Naive thymus-derived CD4-positive, alpha-beta T cell (primary cell): Measurements from ENCODE around the gene KCNK10. TPM values are rescaled to one million over a fixed set of nuclear protein-coding genes. Genes with fewer than 3 reads are reported as not detected.
A peak's percentile ranks its signal among the peaks of the same experiment; 100 is the strongest.

Source experiments
- ATAC-seq: fragments of 150-1000 bp; cut with Tn5 transposase; 2 replicates; pipeline ENCODE4 v1.10.0; 2021; ENCODE audit warnings: mild to moderate bottlenecking, moderate library complexity
- CTCF ChIA-PET: fragments of 350-600 bp; sonication (Branson Sonifier 250); formaldehyde crosslinking; loops from one replicate; lab custom pipeline; 2021; ENCODE audit warnings: antibody characterized with exemption; lab: Charles Lee
- POLR2A ChIA-PET: fragments of 350-600 bp; sonication (Branson Sonifier 250); formaldehyde crosslinking; loops from one replicate; lab custom pipeline; 2021; ENCODE audit warnings: antibody characterized with exemption, inconsistent platforms; lab: Charles Lee
- DNase-seq, 9 donors: peaks; one replicate each; pipeline versions ENCODE4 v3.0.0 to v3.0.0-alpha.2; 2020 to 2022; ENCODE audit warnings: mixed read lengths in 1 of 9
- H3K27ac ChIP-seq: one replicate; pipeline ENCODE4 v1.7.0; 2013; ENCODE audit warnings: mild to moderate bottlenecking, low read depth, low read length, moderate library complexity
- H3K27me3 ChIP-seq, 2 donors: one replicate each; pipeline ENCODE4 v1.7.0; 2013; ENCODE audit warnings: low read length in 2 of 2, mild to moderate bottlenecking in 2 of 2, moderate library complexity in 2 of 2; ENCODE audit not compliant: control insufficient read depth in 2 of 2, insufficient read depth in 2 of 2
- H3K36me3 ChIP-seq, 3 experiments: 1 replicate in 2 of 3; 2 replicates in 1 of 3; pipeline ENCODE4 v1.7.0; 2013; ENCODE audit warnings: low read length in 3 of 3, mild to moderate bottlenecking in 3 of 3, moderate library complexity in 1 of 3; ENCODE audit not compliant: insufficient read depth in 3 of 3, control insufficient read depth in 2 of 3
- H3K4me1 ChIP-seq, 2 donors: one replicate each; pipeline ENCODE4 v1.7.0; 2013; ENCODE audit warnings: low read length in 2 of 2, mild to moderate bottlenecking in 2 of 2, moderate library complexity in 1 of 2; ENCODE audit not compliant: control insufficient read depth in 2 of 2, insufficient read depth in 2 of 2
- H3K4me3 ChIP-seq: 2 replicates; pipeline ENCODE4 v1.7.0; 2013; ENCODE audit warnings: mild to moderate bottlenecking, low read length
- H3K9me3 ChIP-seq, 3 experiments: 1 replicate in 2 of 3; 2 replicates in 1 of 3; pipeline ENCODE4 v1.7.0; 2013; ENCODE audit warnings: low read length in 3 of 3; ENCODE audit not compliant: control insufficient read depth in 2 of 3
- H3K27ac Mint-ChIP-seq, 9 donors: one replicate each; pipeline ENCODE4 v1.8.0; 2020 to 2022; ENCODE audit warnings: mixed read lengths in 9 of 9, mild to moderate bottlenecking in 8 of 9, moderate library complexity in 5 of 9, inconsistent platforms in 2 of 9
- H3K27me3 Mint-ChIP-seq, 5 donors: one replicate each; pipeline ENCODE4 v1.8.0; 2021 to 2022; ENCODE audit warnings: mixed read lengths in 5 of 5, mild to moderate bottlenecking in 1 of 5
- H3K36me3 Mint-ChIP-seq, 5 donors: one replicate each; pipeline ENCODE4 v1.8.0; 2020 to 2022; ENCODE audit warnings: mixed read lengths in 5 of 5, mild to moderate bottlenecking in 3 of 5, inconsistent platforms in 1 of 5
- H3K4me1 Mint-ChIP-seq, 7 donors: one replicate each; pipeline ENCODE4 v1.8.0; 2020 to 2022; ENCODE audit warnings: mixed read lengths in 7 of 7, mild to moderate bottlenecking in 3 of 7, inconsistent platforms in 1 of 7
- H3K4me3 Mint-ChIP-seq, 10 donors: one replicate each; pipeline ENCODE4 v1.8.0; 2020 to 2022; ENCODE audit warnings: mild to moderate bottlenecking in 10 of 10, mixed read lengths in 10 of 10, moderate library complexity in 6 of 10, inconsistent platforms in 2 of 10
- H3K9me3 Mint-ChIP-seq, 11 donors: one replicate each; pipeline ENCODE4 v1.8.0; 2020 to 2022; ENCODE audit warnings: mixed read lengths in 11 of 11, mild to moderate bottlenecking in 4 of 11, inconsistent platforms in 1 of 11, moderate library complexity in 1 of 11
- intact Hi-C, 2 donors: fragments of 100-400 bp; cut with micrococcal nuclease; formaldehyde crosslinking; loops; one replicate each; pipeline ENCODE4 v1.15.1; 2023
- polyA plus RNA-seq, 2 donors: library from polyadenylated mRNA; unstranded; fragments of 300-500 nt; fragmentation: Illumina TruSeq; gene quantifications; one replicate each; pipeline ENCODE4 v1.2.3, GENCODE V29; 2021
- total RNA-seq, 6 experiments: library from RNA in 5 of 6; stranded (reverse) in 5 of 6; gene quantifications; 1 replicate in 5 of 6; 2 replicates in 1 of 6; pipeline ENCODE4 v1.2.3 and lab custom pipeline; 2021 to 2026

KCNK10 gene
- total and polyA plus RNA-seq, 7 experiments from 2014 or later = 0.10 to 0.21 TPM; not detected in 5

GRCh38 chr14:88299865-88300530, 23.1 kb downstream of the KCNK10 start:
- H3K9me3 Mint-ChIP-seq = peaks cover 0 to 10% (median 0%) of the 10 kb centered on the region in 11 donors

DNA sequence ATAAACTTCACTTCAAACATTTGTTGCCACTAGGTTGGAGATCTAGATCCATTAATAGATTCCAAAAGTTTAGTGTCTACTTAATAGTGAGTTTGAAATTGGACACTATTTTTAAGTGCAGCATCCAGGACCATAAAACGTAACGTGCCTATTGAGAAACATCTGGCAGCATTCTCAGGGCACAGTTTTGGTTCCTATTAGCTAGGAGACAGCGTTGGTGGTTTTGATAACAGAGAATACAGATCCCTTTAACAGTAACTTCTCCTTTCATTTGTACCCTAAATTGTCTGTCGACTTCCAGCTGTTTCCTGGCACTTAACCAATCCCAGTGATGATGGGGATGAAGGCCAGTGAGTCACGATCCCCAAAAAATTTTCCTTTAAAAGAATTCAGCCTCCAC, 25.8 kb downstream of the KCNK10 start:
- no peak overlapping the region for H3K4me3 ChIP-seq
- Mint-ChIP-seq H3K27ac (no peak overlapping the region), H3K36me3 (no peaks in the 10 kb centered on the region), H3K27me3 (peaks cover 6 to 48% (median 45%) of the 10 kb centered on the region in 5 donors), H3K4me3 (no peak overlapping the region), H3K4me1 (peaks cover 0 to 8% (median 4%) of the 10 kb centered on the region in 7 donors), H3K9me3 (peaks cover 0 to 10% (median 0%) of the 10 kb centered on the region in 11 donors)
- H3K27ac ChIP-seq = no peak overlapping the region
- H3K4me1 ChIP-seq = no peaks in the 10 kb centered on the region
- no peaks in the 10 kb centered on the region for H3K9me3 ChIP-seq
- no peak for DNase-seq
- intact Hi-C loops = no loop called here
- no peak for ATAC-seq
- H3K27me3 ChIP-seq = no peaks in the 10 kb centered on the region
- H3K36me3 ChIP-seq = no peaks in the 10 kb centered on the region
- ChIA-PET POLR2A (interaction anchor here (0.6 kb wide), 1 partner anchor 280 kb away, joined by 3 read pairs; no protein-coding TSS in a partner anchor), CTCF (no interaction called here)

More at GRCh38 chr14:88299865-88300530, 23.1 kb downstream of the KCNK10 start:
- CTCF ChIA-PET = no interaction called here
- Mint-ChIP-seq H3K4me3 (no peak overlapping the region), H3K36me3 (no peaks in the 10 kb centered on the region), H3K27ac (no peak overlapping the region), H3K27me3 (peaks cover 6 to 37% (median 36%) of the 10 kb centered on the region in 5 donors), H3K4me1 (peaks cover 0 to 8% (median 4%) of the 10 kb centered on the region in 7 donors)
- no peaks in the 10 kb centered on the region for H3K9me3 ChIP-seq
- no peak for DNase-seq
- no peaks in the 10 kb centered on the region for H3K36me3 ChIP-seq
- no peaks in the 10 kb centered on the region for H3K27me3 ChIP-seq
- peak; percentile 57 for ATAC-seq
- POLR2A ChIA-PET = no interaction called here
- no peaks in the 10 kb centered on the region for H3K4me1 ChIP-seq
- H3K4me3 ChIP-seq = no peak overlapping the region
- no peak overlapping the region for H3K27ac ChIP-seq
- intact Hi-C loops = no loop called here

DNA sequence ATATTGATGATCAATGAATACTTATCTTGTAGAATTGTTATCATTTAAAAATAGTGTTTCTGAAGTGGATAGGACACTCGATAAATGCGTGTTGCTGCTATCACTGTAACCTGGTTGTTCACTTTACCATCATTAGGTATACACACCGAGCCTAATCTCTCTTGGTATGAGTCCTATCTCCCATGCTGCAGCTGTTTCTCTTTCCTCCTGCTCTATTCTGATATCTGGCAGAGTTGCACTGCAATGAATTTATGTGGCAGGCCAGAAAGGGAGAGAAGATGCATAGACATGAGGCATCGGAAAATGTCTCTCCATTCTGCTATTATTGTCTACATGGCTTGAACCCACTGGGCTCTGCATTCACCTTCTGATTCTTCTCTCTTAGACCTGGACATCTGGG, 26.7 kb downstream of the KCNK10 start:
- H3K4me1 Mint-ChIP-seq = peaks cover 0 to 7% (median 4%) of the 10 kb centered on the region in 7 donors
- H3K27ac Mint-ChIP-seq = no peak overlapping the region
- no peaks in the 10 kb centered on the region for H3K36me3 Mint-ChIP-seq
- H3K36me3 ChIP-seq = no peaks in the 10 kb centered on the region
- no peak overlapping the region for H3K4me3 Mint-ChIP-seq
- peaks cover 0 to 2% (median 0%) of the 10 kb centered on the region in 11 donors for H3K9me3 Mint-ChIP-seq
- ChIA-PET CTCF (no interaction called here), POLR2A (no interaction called here)
- peaks cover 6 to 47% (median 36%) of the 10 kb centered on the region in 5 donors for H3K27me3 Mint-ChIP-seq
- intact Hi-C loops = no loop called here
- H3K9me3 ChIP-seq = no peaks in the 10 kb centered on the region
- H3K27ac ChIP-seq = no peak overlapping the region
- no peaks in the 10 kb centered on the region for H3K27me3 ChIP-seq
- DNase-seq (no peak), ATAC-seq (no peak)
- H3K4me3 ChIP-seq = no peak overlapping the region
- H3K4me1 ChIP-seq = no peaks in the 10 kb centered on the region

- Mint-ChIP-seq H3K27ac (no peak overlapping the region), H3K4me1 (no peaks in the 10 kb centered on the region), H3K36me3 (no peaks in the 10 kb centered on the region), H3K4me3 (no peak overlapping the region), H3K9me3 (peaks cover 0 to 11% (median 0%) of the 10 kb centered on the region in 11 donors), H3K27me3 (peaks cover 0 to 41% (median 28%) of the 10 kb centered on the region in 5 donors)
- Histone ChIP-seq H3K27ac (no peak overlapping the region), H3K9me3 (no peaks in the 10 kb centered on the region), H3K4me1 (no peaks in the 10 kb centered on the region), H3K36me3 (no peaks in the 10 kb centered on the region), H3K4me3 (no peak overlapping the region), H3K27me3 (no peaks in the 10 kb centered on the region)
- POLR2A ChIA-PET = no interaction called here
- CTCF ChIA-PET = no interaction called here
- intact Hi-C loops = no loop called here
- no peak for ATAC-seq
- DNase-seq = no peak
Measured at GRCh38 chr14:88289996-88290395, 33.1 kb downstream of the KCNK10 start.

DNA sequence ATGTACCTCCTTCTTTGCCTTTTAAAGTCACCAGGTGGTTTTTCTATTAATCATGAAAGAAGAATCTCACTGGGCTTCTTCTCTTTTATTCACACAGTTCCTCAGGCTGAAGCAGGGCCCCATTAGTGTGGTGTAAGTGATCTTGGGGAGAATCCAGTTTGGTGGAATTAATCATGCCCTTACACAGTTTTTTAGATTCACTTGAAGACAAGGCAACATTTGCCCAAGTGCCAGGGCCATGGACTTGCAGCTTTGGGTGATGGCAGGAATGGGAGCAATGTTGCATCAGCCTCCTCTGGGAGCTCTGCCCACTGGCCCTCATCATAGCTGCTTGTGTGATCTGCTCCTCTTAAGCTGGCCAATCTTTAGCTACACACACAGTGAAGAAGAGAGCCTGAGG, 33.8 kb downstream of the KCNK10 start:
- H3K27me3 Mint-ChIP-seq = peaks cover 0 to 34% (median 23%) of the 10 kb centered on the region in 5 donors
- intact Hi-C loops = no loop called here
- no peaks in the 10 kb centered on the region for H3K4me1 Mint-ChIP-seq
- H3K27ac ChIP-seq = no peak overlapping the region
- H3K9me3 Mint-ChIP-seq = peaks cover 0 to 11% (median 0%) of the 10 kb centered on the region in 11 donors
- H3K4me1 ChIP-seq = no peaks in the 10 kb centered on the region
- no peaks in the 10 kb centered on the region for H3K36me3 ChIP-seq
- ATAC-seq (no peak), DNase-seq (no peak)
- ChIA-PET CTCF (no interaction called here), POLR2A (no interaction called here)
- no peaks in the 10 kb centered on the region for H3K27me3 ChIP-seq
- H3K36me3 Mint-ChIP-seq = no peaks in the 10 kb centered on the region
- H3K4me3 Mint-ChIP-seq = no peak overlapping the region
- H3K4me3 ChIP-seq = no peak overlapping the region
- H3K9me3 ChIP-seq = no peaks in the 10 kb centered on the region
- no peak overlapping the region for H3K27ac Mint-ChIP-seq

- DNase-seq = no peak
- intact Hi-C loops = no loop called here
- peaks cover 0 to 11% (median 0%) of the 10 kb centered on the region in 11 donors for H3K9me3 Mint-ChIP-seq
- no peaks in the 10 kb centered on the region for H3K4me1 Mint-ChIP-seq
- H3K9me3 ChIP-seq = no peaks in the 10 kb centered on the region
- H3K27me3 Mint-ChIP-seq = peaks cover 0 to 29% (median 13%) of the 10 kb centered on the region in 5 donors
- no peak overlapping the region for H3K4me3 Mint-ChIP-seq
- POLR2A ChIA-PET = no interaction called here
- H3K27me3 ChIP-seq = no peaks in the 10 kb centered on the region
- no peak overlapping the region for H3K27ac ChIP-seq
- H3K4me1 ChIP-seq = no peaks in the 10 kb centered on the region
- no peaks in the 10 kb centered on the region for H3K36me3 ChIP-seq
- no peak overlapping the region for H3K4me3 ChIP-seq
- no peak for ATAC-seq
- CTCF ChIA-PET = no interaction called here
- no peaks in the 10 kb centered on the region for H3K36me3 Mint-ChIP-seq
- no peak overlapping the region for H3K27ac Mint-ChIP-seq
Measured at GRCh38 chr14:88286309-88286708, 36.8 kb downstream of the KCNK10 start.

DNA sequence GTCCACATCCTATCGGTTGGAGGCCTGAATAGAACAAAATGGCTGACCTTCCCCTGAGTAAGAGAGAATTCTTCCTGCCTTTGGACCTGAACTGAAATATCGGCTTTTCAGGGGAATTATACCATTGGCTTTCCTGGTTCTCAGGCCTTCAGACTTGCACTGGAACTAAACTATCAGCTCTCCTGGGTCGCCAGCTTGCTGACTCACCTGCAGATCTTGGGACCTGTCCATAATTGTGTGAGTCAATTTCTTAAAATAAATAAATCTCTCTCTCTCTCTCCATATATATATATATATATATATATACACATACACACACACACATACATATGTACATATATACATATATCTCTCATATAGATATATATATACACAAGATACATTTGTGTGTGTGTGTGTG, 41.6 kb downstream of the KCNK10 start:
- ChIA-PET CTCF (no interaction called here), POLR2A (no interaction called here)
- ATAC-seq (no peak), DNase-seq (no peak)
- Mint-ChIP-seq H3K4me3 (no peak overlapping the region), H3K36me3 (no peaks in the 10 kb centered on the region), H3K27ac (no peak overlapping the region), H3K4me1 (no peaks in the 10 kb centered on the region), H3K27me3 (peaks cover 0 to 16% (median 15%) of the 10 kb centered on the region in 5 donors), H3K9me3 (peaks cover 0 to 12% (median 2%) of the 10 kb centered on the region in 11 donors)
- Histone ChIP-seq H3K27me3 (no peaks in the 10 kb centered on the region), H3K9me3 (no peaks in the 10 kb centered on the region), H3K36me3 (no peaks in the 10 kb centered on the region), H3K4me1 (no peaks in the 10 kb centered on the region), H3K27ac (no peak overlapping the region), H3K4me3 (no peak overlapping the region)
- intact Hi-C loops = no loop called here
